ENCODE data around the gene PGRMC2. TPM values are rescaled to one million over a fixed set of nuclear protein-coding genes. Genes with fewer than 3 reads are reported as not detected.

The PGRMC2 gene
- total RNA-seq, 1 experiment from 2014 or later = 18.9 TPM

- no peak for DNase-seq (ENCODE audit: low read depth)
These were observed 12.2 kb upstream of the PGRMC2 start for GRCh38 chr4:128299848-128300247.

DNA sequence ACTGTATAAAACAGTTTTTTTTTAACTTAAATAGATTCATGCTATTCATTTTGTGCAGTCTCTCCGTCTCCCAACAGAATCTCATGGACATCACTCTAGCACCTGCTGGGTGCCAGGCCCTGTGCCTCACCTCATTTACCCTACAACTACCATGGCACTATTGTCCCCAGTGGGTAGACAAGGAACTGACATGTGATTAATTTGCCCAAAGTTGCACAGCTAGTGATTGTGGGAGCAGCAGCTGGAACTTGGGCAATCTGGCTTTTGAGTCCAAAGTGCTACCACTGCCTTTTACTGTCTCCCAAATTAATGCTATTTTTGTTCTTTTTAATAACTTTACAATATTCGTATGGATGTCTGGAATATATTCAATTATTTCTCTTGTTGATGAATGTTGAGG lies 11.2 kb upstream of the PGRMC2 start:
- no peak for DNase-seq (ENCODE audit: low read depth)

GRCh38 chr4:128298146-128298758 lies 10.6 kb upstream of the PGRMC2 start:
- DNase-seq (ENCODE audit: low read depth) = no peak

DNA sequence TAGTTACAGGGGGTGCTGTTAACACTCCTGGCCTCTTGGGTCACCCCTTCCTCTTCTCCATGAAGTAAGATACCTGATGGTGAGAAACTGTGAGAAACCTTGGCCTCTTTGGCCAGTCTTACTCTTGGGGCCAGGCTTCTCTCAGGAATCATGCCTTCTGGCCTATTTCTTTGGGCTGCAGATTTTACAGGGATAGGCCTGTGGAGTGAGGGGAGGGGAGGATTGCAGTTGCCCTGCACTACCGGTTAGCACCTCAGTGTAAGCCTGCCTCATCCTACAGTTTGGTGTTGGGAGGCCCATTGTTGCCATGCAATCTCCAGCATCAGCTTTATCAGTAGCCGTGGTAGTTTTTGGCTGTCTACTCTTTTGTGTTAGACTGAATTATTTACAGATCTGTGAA lies 7.6 kb upstream of the PGRMC2 start:
- no peak for DNase-seq (ENCODE audit: low read depth)

GRCh38 chr4:128294464-128294863 lies 6.9 kb upstream of the PGRMC2 start:
- no peak for DNase-seq (ENCODE audit: low read depth)

GRCh38 chr4:128292349-128292748 lies 4.7 kb upstream of the PGRMC2 start:
- DNase-seq (ENCODE audit: low read depth) = no peak

- DNase-seq (ENCODE audit: low read depth) = no peak
These were observed 3.5 kb upstream of the PGRMC2 start for GRCh38 chr4:128291096-128291495.

- no peak for DNase-seq (ENCODE audit: low read depth)
These were observed 2.9 kb upstream of the PGRMC2 start for GRCh38 chr4:128290526-128290925.

GRCh38 chr4:128289523-128290158 lies 2.0 kb upstream of the PGRMC2 start:
- no peak for DNase-seq (ENCODE audit: low read depth)

- no peak for DNase-seq (ENCODE audit: low read depth)
These were observed 1.1 kb upstream of the PGRMC2 start for GRCh38 chr4:128288689-128289106.

- DNase-seq (ENCODE audit: low read depth) = peak; percentile 98
These were observed 467 bp upstream of the PGRMC2 start for GRCh38 chr4:128287871-128288688.

DNA sequence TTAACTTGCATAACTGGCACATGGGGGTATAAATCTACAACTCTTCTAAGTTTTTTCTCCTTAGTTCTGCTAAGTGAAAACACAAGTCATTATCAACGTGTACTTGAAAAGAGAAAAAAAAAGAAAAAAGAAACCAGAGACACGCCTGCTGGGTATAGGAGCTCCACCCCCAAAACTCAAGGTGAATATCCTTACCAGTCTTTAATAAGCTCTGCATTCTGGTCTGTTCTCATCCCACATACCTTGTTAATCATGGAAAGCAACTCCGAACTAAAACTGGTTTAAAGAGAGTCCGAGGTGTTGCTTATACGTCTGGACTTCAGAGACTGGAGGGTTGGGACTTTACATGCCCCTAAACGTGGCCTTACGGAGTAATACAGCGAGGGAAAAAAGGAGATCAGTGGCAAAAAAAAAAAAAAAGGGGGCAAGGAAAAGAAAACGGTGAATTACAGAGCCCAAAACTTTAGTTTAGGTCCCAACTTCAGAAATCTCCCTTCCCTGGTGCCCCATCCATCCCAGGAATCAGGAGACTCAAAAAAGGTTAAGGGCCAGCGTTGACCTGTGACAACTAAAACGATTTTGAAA lies 1.0 kb downstream of the PGRMC2 start:
- DNase-seq (ENCODE audit: low read depth) = peak; percentile 51

DNA sequence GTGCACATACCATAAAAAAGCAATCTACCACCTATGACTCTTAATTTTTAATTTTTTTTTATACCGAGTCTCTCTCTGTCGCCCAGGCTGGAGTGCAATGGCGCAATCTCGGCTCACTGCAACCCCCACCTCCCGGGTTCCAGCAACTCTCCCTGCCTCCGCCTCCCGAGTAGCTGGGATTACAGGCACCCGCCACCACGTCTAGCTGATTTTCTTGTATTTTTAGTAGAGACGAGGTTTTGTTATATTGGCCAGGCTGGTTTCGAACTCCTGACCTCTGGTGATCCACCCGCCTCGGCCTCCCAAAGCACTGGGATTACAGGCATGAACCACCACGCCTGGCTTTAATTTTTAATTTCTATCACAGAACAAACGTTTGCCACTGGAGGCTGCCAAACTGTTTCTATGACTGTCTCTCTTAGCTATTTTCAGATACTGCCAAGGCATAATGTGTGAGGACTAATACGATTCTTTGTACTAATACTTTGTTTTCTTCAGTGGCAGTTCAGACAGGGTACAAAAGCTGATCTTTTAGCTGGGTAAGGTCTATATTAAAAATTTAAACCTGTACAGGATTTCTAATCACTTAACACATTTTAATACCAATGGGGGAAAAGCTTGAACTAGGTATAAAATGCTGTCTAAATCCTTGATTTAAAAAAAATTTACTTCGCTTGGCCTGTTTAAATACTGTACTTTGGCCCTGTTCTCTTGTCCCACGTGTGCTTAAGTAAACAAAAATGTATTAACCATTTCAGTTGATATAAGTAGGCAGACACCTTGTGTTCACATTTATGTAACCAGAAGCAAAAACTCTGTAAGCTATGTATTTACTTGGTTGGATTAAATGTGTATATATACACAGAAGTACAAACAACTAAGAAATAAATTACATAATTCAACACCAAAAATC lies 2.3 kb downstream of the PGRMC2 start:
- no peak for DNase-seq (ENCODE audit: low read depth)

DNA sequence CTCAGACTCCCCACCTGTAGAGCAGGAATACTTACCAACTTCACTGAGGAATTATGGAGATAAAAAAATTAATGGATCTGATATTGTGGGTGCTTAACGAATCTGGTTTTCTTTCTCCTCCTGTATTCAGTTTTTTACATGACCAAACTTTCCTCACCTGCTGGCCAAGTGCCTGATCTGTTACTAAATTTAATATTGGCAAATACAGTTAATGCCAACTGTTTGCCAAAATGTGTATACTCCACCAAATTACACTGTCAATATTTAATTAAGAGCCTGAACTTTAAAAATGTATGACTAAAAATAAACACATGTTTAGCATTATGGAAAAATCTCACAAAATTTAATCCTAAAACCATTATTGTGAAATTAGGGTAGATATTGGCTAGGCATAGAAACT lies 3.3 kb downstream of the PGRMC2 start:
- DNase-seq (ENCODE audit: low read depth) = no peak

DNA sequence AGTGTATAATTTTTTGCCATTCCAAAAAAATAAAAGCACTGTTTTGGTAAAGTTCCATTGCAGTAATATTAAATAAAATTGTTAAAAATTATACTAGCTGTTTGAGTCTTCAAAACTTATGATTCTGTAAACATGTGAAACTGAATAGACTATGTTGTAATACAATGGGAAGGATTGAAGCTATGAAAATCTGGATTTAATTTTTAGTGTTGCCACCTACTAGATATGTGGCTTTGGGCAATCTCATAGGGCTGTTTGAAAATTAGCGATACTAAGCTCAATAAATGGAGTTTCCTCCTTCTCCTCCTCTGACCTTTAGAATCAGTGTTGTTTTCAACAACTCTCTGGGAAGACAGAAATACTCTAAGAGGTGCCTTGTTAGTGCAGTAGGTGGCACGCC lies 4.5 kb downstream of the PGRMC2 start:
- DNase-seq (ENCODE audit: low read depth) = no peak

GRCh38 chr4:128282516-128282915 lies 5.1 kb downstream of the PGRMC2 start:
- DNase-seq (ENCODE audit: low read depth) = no peak

GRCh38 chr4:128281354-128281753 lies 6.3 kb downstream of the PGRMC2 start:
- DNase-seq (ENCODE audit: low read depth) = no peak

GRCh38 chr4:128279624-128280225 lies 7.9 kb downstream of the PGRMC2 start:
- no peak for DNase-seq (ENCODE audit: low read depth)

- DNase-seq (ENCODE audit: low read depth) = no peak
These were observed 9.8 kb downstream of the PGRMC2 start for GRCh38 chr4:128277856-128278255.

DNA sequence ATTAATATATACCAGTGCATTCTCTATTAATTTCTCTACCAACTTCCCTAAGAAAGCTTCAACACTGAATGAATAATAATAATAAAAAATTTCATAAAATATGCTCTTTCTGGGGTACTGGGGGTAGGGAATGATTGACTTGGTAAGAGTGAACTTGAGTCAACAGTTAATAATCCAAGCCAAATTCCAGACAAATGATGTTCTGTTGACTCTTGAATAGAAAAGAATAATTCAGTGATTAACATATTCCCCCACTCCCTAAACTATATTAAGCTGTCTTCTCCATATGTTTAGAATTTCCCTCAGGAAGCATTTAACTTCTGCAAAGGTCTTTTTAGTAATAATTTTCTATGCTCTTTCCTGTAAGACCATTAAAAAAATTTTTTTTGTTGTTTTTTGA lies 12.3 kb downstream of the PGRMC2 start:
- DNase-seq (ENCODE audit: low read depth) = peak; percentile 40

DNA sequence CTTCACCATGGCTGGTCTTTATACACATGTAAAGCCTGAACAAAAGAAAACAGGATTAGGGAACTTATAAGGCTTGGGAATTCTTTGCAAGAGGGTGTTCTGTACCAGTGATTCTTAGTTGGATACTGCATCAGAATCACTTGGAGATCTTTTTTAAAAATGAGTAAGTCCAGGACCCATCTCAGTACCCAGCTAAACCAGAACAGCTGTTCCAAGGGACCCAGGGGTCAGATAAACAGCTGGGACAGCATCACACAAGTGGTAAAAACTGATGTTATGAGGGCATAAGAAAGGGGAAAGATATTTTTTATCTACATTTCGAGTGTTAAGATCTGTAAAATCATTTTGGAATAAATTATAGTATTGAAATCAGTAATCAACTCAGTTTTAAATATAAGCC lies 16.1 kb downstream of the PGRMC2 start:
- DNase-seq (ENCODE audit: low read depth) = no peak

All from HT1080 (cell line).